ENCODE results near the gene CALHM1. TPM values are rescaled to one million over a fixed set of nuclear protein-coding genes. Genes with fewer than 3 reads are reported as not detected.

CALHM1 gene
- total and polyA plus RNA-seq, 10 donors, result 0.04 to 0.52 (median 0.10) TPM; not detected in 7

GRCh38 chr10:103429647-103430046, 29.1 kb downstream of the CALHM1 start:
- TF ChIP-seq POLR2A (IDR thresholded peaks at IDR 0.05), result no peak
- no peak for TF ChIP-seq CTCF (IDR thresholded peaks at IDR 0.05 in 8 of 11, conservative IDR thresholded peaks at IDR 0.05 in 3 of 11)
- TF ChIP-seq POLR2AphosphoS5 (IDR thresholded peaks at IDR 0.05), result no peak
- 65 to 88% (median 88%) methylated on average over 5 of the region's 5 CpGs for WGBS, 5 donors
- Histone ChIP-seq H3K36me3 (peaks cover 0 to 100% (median 68%) of the 10 kb centered on the region in 6 donors), H3K4me1 (peaks cover 0 to 18% (median 6%) of the 10 kb centered on the region in 6 donors), H3K27ac (peak overlapping the region in 4 of 8 donors; percentile 11 to 45 (median 20)), H3K27me3 (replicated peaks in 1 of 7) (no peaks in the 10 kb centered on the region), H3K9me3 (no peaks in the 10 kb centered on the region), H3K4me3 (no peak overlapping the region)
- intact Hi-C loops (cut with DNase I; ENCODE audit: low total_unique reads), result no loop called here
- DNase-seq, result peak; percentile 41

GRCh38 chr10:103428989-103429643, 29.6 kb downstream of the CALHM1 start:
- Histone ChIP-seq H3K27ac (peak overlapping the region in 4 of 8 donors; percentile 11 to 45 (median 20)), H3K4me1 (peaks cover 0 to 18% (median 6%) of the 10 kb centered on the region in 6 donors), H3K27me3 (replicated peaks in 1 of 7) (no peaks in the 10 kb centered on the region), H3K9me3 (no peaks in the 10 kb centered on the region), H3K36me3 (peaks cover 0 to 100% (median 68%) of the 10 kb centered on the region in 6 donors), H3K4me3 (no peak overlapping the region)
- intact Hi-C loops (cut with DNase I; ENCODE audit: low total_unique reads), result no loop called here
- WGBS, 5 donors, result 37 to 59% (median 44%) methylated on average over 5 of the region's 5 CpGs
- DNase-seq, result no peak
- TF ChIP-seq CTCF (IDR thresholded peaks at IDR 0.05 in 8 of 11, conservative IDR thresholded peaks at IDR 0.05 in 3 of 11), result no peak
- no peak for TF ChIP-seq POLR2AphosphoS5 (IDR thresholded peaks at IDR 0.05)
- TF ChIP-seq POLR2A (IDR thresholded peaks at IDR 0.05), result no peak

- DNase-seq, result peak; percentile 28
- Histone ChIP-seq H3K27me3 (replicated peaks in 1 of 7) (no peaks in the 10 kb centered on the region), H3K36me3 (peaks cover 4 to 100% (median 68%) of the 10 kb centered on the region in 6 donors)
Observed at GRCh38 chr10:103427866-103428265, 30.8 kb downstream of the CALHM1 start.

More at GRCh38 chr10:103427866-103428265, 30.8 kb downstream of the CALHM1 start:
- peaks cover 0 to 18% (median 6%) of the 10 kb centered on the region in 6 donors for H3K4me1 ChIP-seq
- TF ChIP-seq POLR2AphosphoS5 (IDR thresholded peaks at IDR 0.05), result no peak
- TF ChIP-seq CTCF (IDR thresholded peaks at IDR 0.05 in 8 of 11, conservative IDR thresholded peaks at IDR 0.05 in 3 of 11), result no peak
- no peak for TF ChIP-seq POLR2A (IDR thresholded peaks at IDR 0.05)
- no peaks in the 10 kb centered on the region for H3K9me3 ChIP-seq
- H3K27ac ChIP-seq, result no peak overlapping the region
- 95 to 98% (median 95%) methylated on average over 9 of the region's 9 CpGs for WGBS, 5 donors
- intact Hi-C loops (cut with DNase I; ENCODE audit: low total_unique reads), result no loop called here
- H3K4me3 ChIP-seq, result no peak overlapping the region

Measured in spleen (tissue), 11 donors.